ENCODE measurements around the gene PDE1A. TPM values are rescaled to one million over a fixed set of nuclear protein-coding genes. Genes with fewer than 3 reads are reported as not detected.

The PDE1A gene
- total and polyA plus RNA-seq, 2 donors (not counting 1 experiment from before 2014, with no cell fraction given), result 0.07 TPM; not detected in 1

DNA sequence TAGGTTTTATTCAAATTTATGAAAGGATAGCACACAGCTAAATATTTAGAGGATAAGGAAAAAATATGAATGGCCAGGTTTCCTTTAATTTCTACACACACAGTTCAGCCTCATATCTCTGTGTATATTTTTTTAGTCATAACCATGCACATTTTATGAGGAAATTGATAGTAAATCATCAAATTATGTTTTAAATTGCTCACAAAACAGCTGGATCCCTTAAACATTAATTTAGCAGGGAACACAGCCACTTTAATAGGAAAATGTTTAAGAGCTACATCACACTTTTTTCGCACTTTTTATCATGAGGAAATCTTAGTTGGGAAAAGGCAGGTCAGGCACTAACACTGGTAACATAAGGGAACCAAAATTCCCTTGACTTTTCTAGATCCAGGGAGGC is 65.4 kb downstream of the PDE1A start:
- ATAC-seq (ENCODE audit: low read depth) (no peak), DNase-seq (no peak)
- Mint-ChIP-seq H3K4me1 (no peaks in the 10 kb centered on the region), H3K9me3 (ENCODE audit: insufficient read depth) (peaks cover 2% of the 10 kb centered on the region), H3K27ac (no peak overlapping the region), H3K27me3 (no peaks in the 10 kb centered on the region), H3K4me3 (no peak overlapping the region)
- Histone ChIP-seq H3K9me3 (ENCODE audit: control extremely low read depth in 1 of 3, control insufficient read depth in 2 of 3, insufficient read depth in 1 of 3, low read length in 2 of 3) (peaks cover 0 to under 1% (median 0%) of the 10 kb centered on the region in 3 donors), H3K4me3 (ENCODE audit: control extremely low read depth in 1 of 5, extremely low read depth in 1 of 5, insufficient read depth in 1 of 5, low read depth in 2 of 5, low read length in 4 of 5) (no peak overlapping the region), H2AFZ (ENCODE audit: insufficient read depth, low read depth, low read length, poor library complexity, severe bottlenecking) (no peak overlapping the region), H3K79me2 (ENCODE audit: control insufficient read depth, insufficient read depth, low read length) (no peaks in the 10 kb centered on the region), H4K20me1 (ENCODE audit: control insufficient read depth, insufficient read depth, low read length, poor library complexity, severe bottlenecking) (no peaks in the 10 kb centered on the region), H3K4me2 (replicated peaks; ENCODE audit: low read depth, low read length, poor library complexity, severe bottlenecking) (no peak overlapping the region), H3K27me3 (replicated peaks in 1 of 4; ENCODE audit: control extremely low read depth in 1 of 4, control insufficient read depth in 3 of 4, insufficient read depth in 4 of 4, low read length in 3 of 4) (no peaks in the 10 kb centered on the region), H3K27ac (ENCODE audit: low read length in 2 of 2) (no peak overlapping the region), H3K4me1 (ENCODE audit: control insufficient read depth in 2 of 2, insufficient read depth in 2 of 2, low read length in 2 of 2) (no peaks in the 10 kb centered on the region), H3K9ac (ENCODE audit: low read length) (no peak overlapping the region), H3K36me3 (replicated peaks in 1 of 2; ENCODE audit: control extremely low read depth in 1 of 2, control insufficient read depth in 1 of 2, extremely low read depth in 1 of 2, insufficient read depth in 2 of 2, low read length in 1 of 2) (no peaks in the 10 kb centered on the region)
- intact Hi-C loops (cut with micrococcal nuclease), result no loop called here
- POLR2A ChIA-PET, result no interaction called here
- 100% methylated on average over 1 of the region's 1 CpG for WGBS (ENCODE audit: insufficient coverage)
- CTCF ChIA-PET, result no interaction called here
- TF ChIP-seq EZH2 (IDR thresholded peaks at IDR 0.05; ENCODE audit: borderline replicate concordance, insufficient read depth, low read depth, low read length, poor library complexity, severe bottlenecking), result no peak
- TF ChIP-seq, protein P1, sequence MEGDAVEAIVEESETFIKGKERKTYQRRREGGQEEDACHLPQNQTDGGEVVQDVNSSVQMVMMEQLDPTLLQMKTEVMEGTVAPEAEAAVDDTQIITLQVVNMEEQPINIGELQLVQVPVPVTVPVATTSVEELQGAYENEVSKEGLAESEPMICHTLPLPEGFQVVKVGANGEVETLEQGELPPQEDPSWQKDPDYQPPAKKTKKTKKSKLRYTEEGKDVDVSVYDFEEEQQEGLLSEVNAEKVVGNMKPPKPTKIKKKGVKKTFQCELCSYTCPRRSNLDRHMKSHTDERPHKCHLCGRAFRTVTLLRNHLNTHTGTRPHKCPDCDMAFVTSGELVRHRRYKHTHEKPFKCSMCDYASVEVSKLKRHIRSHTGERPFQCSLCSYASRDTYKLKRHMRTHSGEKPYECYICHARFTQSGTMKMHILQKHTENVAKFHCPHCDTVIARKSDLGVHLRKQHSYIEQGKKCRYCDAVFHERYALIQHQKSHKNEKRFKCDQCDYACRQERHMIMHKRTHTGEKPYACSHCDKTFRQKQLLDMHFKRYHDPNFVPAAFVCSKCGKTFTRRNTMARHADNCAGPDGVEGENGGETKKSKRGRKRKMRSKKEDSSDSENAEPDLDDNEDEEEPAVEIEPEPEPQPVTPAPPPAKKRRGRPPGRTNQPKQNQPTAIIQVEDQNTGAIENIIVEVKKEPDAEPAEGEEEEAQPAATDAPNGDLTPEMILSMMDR (IDR thresholded peaks at IDR 0.05), result no peak

DNA sequence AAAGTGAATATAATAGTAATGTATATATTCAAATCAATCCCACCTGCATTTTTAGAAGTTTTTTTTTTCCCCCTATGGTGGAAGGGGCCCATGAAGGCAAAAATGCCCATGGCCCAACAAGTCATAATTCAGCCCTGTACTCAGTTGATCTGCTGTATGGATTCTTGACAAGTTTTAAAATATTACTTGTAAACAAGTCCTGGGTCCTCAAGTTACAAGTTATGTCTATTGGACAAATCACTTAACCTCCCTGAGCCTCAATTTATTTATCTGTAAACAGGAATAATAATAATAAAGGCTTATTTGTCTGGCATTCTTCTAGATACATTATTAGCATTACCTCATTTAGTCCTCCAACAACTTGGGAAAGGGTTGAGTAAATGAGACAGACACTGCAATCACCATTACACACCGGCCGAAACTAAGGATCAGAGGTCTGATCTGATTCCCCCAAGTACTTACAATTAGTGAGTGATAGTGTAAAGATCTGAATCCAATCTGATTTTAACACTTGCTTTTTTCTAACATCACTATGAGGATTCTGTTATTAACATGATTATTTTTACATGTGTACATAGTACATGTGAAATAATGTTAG is 66.1 kb downstream of the PDE1A start:
- ChIA-PET POLR2A (no interaction called here), CTCF (no interaction called here)
- H2AFZ ChIP-seq (ENCODE audit: insufficient read depth, low read depth, low read length, poor library complexity, severe bottlenecking), result no peak overlapping the region
- intact Hi-C loops (cut with micrococcal nuclease), result no loop called here
- Mint-ChIP-seq H3K9me3 (ENCODE audit: insufficient read depth) (peaks cover 2% of the 10 kb centered on the region), H3K4me3 (no peak overlapping the region), H3K27me3 (no peaks in the 10 kb centered on the region), H3K27ac (no peak overlapping the region), H3K4me1 (no peaks in the 10 kb centered on the region)
- no peak for DNase-seq
- H3K4me3 ChIP-seq (ENCODE audit: control extremely low read depth in 1 of 5, extremely low read depth in 1 of 5, insufficient read depth in 1 of 5, low read depth in 2 of 5, low read length in 4 of 5), result no peak overlapping the region
- no peak overlapping the region for H3K27ac ChIP-seq (ENCODE audit: low read length in 2 of 2)
- H3K79me2 ChIP-seq (ENCODE audit: control insufficient read depth, insufficient read depth, low read length), result no peaks in the 10 kb centered on the region
- H4K20me1 ChIP-seq (ENCODE audit: control insufficient read depth, insufficient read depth, low read length, poor library complexity, severe bottlenecking), result no peaks in the 10 kb centered on the region
- no peak for ATAC-seq (ENCODE audit: low read depth)
- TF ChIP-seq EZH2 (IDR thresholded peaks at IDR 0.05; ENCODE audit: borderline replicate concordance, insufficient read depth, low read depth, low read length, poor library complexity, severe bottlenecking), result no peak
- TF ChIP-seq, protein P1 (IDR thresholded peaks at IDR 0.05), result no peak
- H3K36me3 ChIP-seq (replicated peaks in 1 of 2; ENCODE audit: control extremely low read depth in 1 of 2, control insufficient read depth in 1 of 2, extremely low read depth in 1 of 2, insufficient read depth in 2 of 2, low read length in 1 of 2), result no peaks in the 10 kb centered on the region
- no peaks in the 10 kb centered on the region for H3K4me1 ChIP-seq (ENCODE audit: control insufficient read depth in 2 of 2, insufficient read depth in 2 of 2, low read length in 2 of 2)
- no peak overlapping the region for H3K9ac ChIP-seq (ENCODE audit: low read length)
- no peak overlapping the region for H3K4me2 ChIP-seq (replicated peaks; ENCODE audit: low read depth, low read length, poor library complexity, severe bottlenecking)
- WGBS (ENCODE audit: insufficient coverage), result no CpG with 5 or more reads among the region's 2 CpGs
- H3K27me3 ChIP-seq (replicated peaks in 1 of 4; ENCODE audit: control extremely low read depth in 1 of 4, control insufficient read depth in 3 of 4, insufficient read depth in 4 of 4, low read length in 3 of 4), result no peaks in the 10 kb centered on the region
- peaks cover 0 to 3% (median 0%) of the 10 kb centered on the region in 3 donors for H3K9me3 ChIP-seq (ENCODE audit: control extremely low read depth in 1 of 3, control insufficient read depth in 2 of 3, insufficient read depth in 1 of 3, low read length in 2 of 3)

All from B cell (primary cell).